ENCODE data around the gene GUCY2D.

GUCY2D gene

GRCh38 chr17:8022360-8023003, 20.1 kb downstream of the GUCY2D start:
- TF ChIP-seq CTCF (IDR thresholded peaks at IDR 0.05): no peak

DNA sequence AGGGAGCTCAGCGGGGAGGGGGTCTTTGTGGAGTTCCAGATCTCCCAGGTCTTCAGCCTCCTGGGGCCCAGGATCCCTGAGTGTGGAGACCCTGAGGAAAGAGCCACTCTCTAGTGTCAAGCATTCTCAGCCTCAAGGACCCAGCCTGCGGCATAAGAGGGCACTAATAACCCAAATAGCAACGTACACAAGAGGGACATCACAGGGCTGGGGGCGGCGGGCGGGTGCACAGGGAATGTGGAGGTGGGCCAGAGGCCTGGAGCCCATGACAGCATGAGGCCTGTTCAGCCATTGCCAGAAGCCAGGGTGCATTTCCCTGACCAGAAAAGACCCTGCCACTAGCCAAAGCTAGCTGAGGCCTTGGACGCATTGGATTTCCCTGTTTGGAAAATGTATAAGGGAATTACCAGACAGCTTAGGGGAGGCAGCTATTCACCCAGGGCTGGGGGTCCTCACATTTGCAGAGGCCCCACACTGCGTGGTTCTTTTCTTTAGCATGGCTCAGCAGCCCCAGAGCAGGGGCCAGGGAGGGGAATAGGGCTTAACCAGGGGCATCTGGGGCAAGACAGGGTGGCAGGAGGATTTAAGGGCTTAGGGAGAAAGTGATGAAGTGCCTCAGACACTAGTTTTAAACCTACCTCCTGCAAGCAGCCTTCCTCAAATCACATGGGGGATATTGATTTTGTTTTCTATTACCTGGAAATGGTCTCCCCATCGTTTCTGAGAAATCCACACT, 22.9 kb downstream of the GUCY2D start:
- no peak for TF ChIP-seq CTCF (IDR thresholded peaks at IDR 0.05)

DNA sequence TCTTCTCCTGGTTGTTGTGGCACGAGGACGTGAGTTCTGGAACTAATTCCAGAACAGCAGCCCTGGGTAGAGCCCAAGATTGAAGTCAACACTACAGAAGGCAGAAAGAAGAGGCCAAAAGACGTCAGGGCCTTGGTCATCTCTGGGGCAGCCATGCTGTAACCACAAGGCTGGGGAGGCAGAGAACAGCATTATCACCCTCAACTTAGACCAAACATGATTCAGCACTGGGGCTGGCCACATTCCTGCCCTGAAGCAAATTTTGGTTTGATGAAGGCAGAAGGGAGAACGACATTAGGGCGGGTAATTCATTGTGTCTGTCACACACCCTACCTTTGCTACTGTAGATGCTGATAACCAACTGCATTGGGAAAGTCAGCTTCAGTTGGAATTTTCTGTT, 26.7 kb downstream of the GUCY2D start:
- no peak for TF ChIP-seq CTCF (IDR thresholded peaks at IDR 0.05)

GRCh38 chr17:8031261-8031661, 28.8 kb downstream of the GUCY2D start:
- TF ChIP-seq CTCF (IDR thresholded peaks at IDR 0.05): no peak

GRCh38 chr17:8031950-8032349, 29.5 kb downstream of the GUCY2D start:
- TF ChIP-seq CTCF (IDR thresholded peaks at IDR 0.05): no peak

DNA sequence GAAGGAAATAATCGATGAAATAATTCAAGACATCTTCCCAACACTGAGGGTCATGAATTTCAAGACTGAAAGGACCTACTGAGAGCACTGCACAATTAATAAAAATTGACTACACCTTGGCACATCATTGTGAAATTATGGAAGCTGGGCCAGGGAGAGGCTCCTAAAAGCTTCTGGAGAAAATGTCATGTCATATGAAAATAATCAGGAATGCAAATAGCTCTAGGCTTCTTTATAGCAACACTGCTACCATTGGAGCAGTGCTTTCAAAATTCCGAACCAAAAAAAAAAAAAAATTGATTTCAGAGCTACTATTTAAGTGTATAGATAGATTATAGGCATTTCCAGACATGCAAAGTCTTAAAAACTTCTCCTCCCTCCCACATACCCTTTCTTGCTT, 30.0 kb downstream of the GUCY2D start:
- no peak for TF ChIP-seq CTCF (IDR thresholded peaks at IDR 0.05)

- TF ChIP-seq CTCF (IDR thresholded peaks at IDR 0.05): no peak
Measured at GRCh38 chr17:8038954-8039610, 36.7 kb downstream of the GUCY2D start, which contains the start of gene ALOX15B. TSS of gene ALOX15B (plus strand) at chr17:8039059. CDS start at chr17:8039156, 97 bp downstream.

Data from LNCAP (cell line).